Mesothelial cell of epicardium (in vitro differentiated cells): ENCODE results near the gene CACNA2D2. TPM values are rescaled to one million over a fixed set of nuclear protein-coding genes. Genes with fewer than 3 reads are reported as not detected.

ENCODE experiments used
- DNase-seq, 2 experiments: peaks; one replicate each; pipeline ENCODE4 v3.0.0; 2021; ENCODE audit warnings: low spot score in 2 of 2; ENCODE audit not compliant: unreplicated experiment in 2 of 2
- H3K27ac Mint-ChIP-seq: 2 replicates; pipeline ENCODE4 v1.8.0; 2021; ENCODE audit warnings: mixed read lengths
- H3K27me3 Mint-ChIP-seq: 2 replicates; pipeline ENCODE4 v1.8.0; 2021; ENCODE audit warnings: low read depth, mixed read lengths
- H3K36me3 Mint-ChIP-seq: 2 replicates; pipeline ENCODE4 v1.8.0; 2021; ENCODE audit warnings: mixed read lengths
- H3K4me1 Mint-ChIP-seq: 2 replicates; pipeline ENCODE4 v1.8.0; 2021; ENCODE audit warnings: mixed read lengths
- H3K4me3 Mint-ChIP-seq: 2 replicates; pipeline ENCODE4 v1.8.0; 2021; ENCODE audit warnings: mild to moderate bottlenecking, moderate library complexity, mixed read lengths
- H3K9me3 Mint-ChIP-seq: 2 replicates; pipeline ENCODE4 v1.8.0; 2021; ENCODE audit warnings: mixed read lengths
- CTCF ChIP-seq: fragments of 200-600 bp; sonication (generic); IDR thresholded peaks from one replicate; pipeline ENCODE4 v1.5.0; 2021; ENCODE audit warnings: antibody characterized with exemption; ENCODE audit not compliant: unreplicated experiment
- total RNA-seq: library from RNA; stranded (reverse); gene quantifications from 3 replicates; pipeline ENCODE4 v1.2.1, GENCODE V29; 2021

CACNA2D2 gene
- total RNA-seq, 1 donor from 2014 or later, result 10.8 TPM

GRCh38 chr3:50382722-50383121 lies 120.7 kb downstream of the CACNA2D2 start:
- DNase-seq, result no peak
- H3K4me3 Mint-ChIP-seq, result no peak overlapping the region
- H3K4me1 Mint-ChIP-seq, result peaks cover 19% of the 10 kb centered on the region
- peaks cover 7% of the 10 kb centered on the region for H3K27me3 Mint-ChIP-seq
- TF ChIP-seq CTCF, result no peak
- H3K36me3 Mint-ChIP-seq, result no peaks in the 10 kb centered on the region
- no peaks in the 10 kb centered on the region for H3K9me3 Mint-ChIP-seq
- H3K27ac Mint-ChIP-seq, result no peak overlapping the region

- H3K4me1 Mint-ChIP-seq, result peaks cover 19% of the 10 kb centered on the region
- H3K9me3 Mint-ChIP-seq, result no peaks in the 10 kb centered on the region
- no peak overlapping the region for H3K4me3 Mint-ChIP-seq
- TF ChIP-seq CTCF, result no peak
- no peak overlapping the region for H3K27ac Mint-ChIP-seq
- no peak for DNase-seq
- H3K27me3 Mint-ChIP-seq, result peaks cover 7% of the 10 kb centered on the region
- no peaks in the 10 kb centered on the region for H3K36me3 Mint-ChIP-seq
These were observed 122.1 kb downstream of the CACNA2D2 start for GRCh38 chr3:50381383-50381782.

- TF ChIP-seq CTCF, result no peak
These were observed 122.9 kb downstream of the CACNA2D2 start for GRCh38 chr3:50380405-50381085.

GRCh38 chr3:50378757-50379156 lies 124.7 kb downstream of the CACNA2D2 start:
- Mint-ChIP-seq H3K4me3 (no peak overlapping the region), H3K27ac (no peak overlapping the region)

More at GRCh38 chr3:50380405-50381085, 122.9 kb downstream of the CACNA2D2 start:
- Mint-ChIP-seq H3K4me3 (no peak overlapping the region), H3K4me1 (peaks cover 19% of the 10 kb centered on the region), H3K27ac (no peak overlapping the region), H3K27me3 (peaks cover 7% of the 10 kb centered on the region), H3K9me3 (no peaks in the 10 kb centered on the region), H3K36me3 (no peaks in the 10 kb centered on the region)
- no peak for DNase-seq

GRCh38 chr3:50378024-50378423 lies 125.4 kb downstream of the CACNA2D2 start:
- no peak for TF ChIP-seq CTCF
- Mint-ChIP-seq H3K4me3 (no peak overlapping the region), H3K27ac (no peak overlapping the region), H3K9me3 (no peaks in the 10 kb centered on the region), H3K4me1 (peaks cover 28% of the 10 kb centered on the region), H3K36me3 (no peaks in the 10 kb centered on the region), H3K27me3 (peaks cover 3% of the 10 kb centered on the region)
- no peak for DNase-seq

More at GRCh38 chr3:50378757-50379156, 124.7 kb downstream of the CACNA2D2 start:
- no peak for DNase-seq
- H3K36me3 Mint-ChIP-seq, result no peaks in the 10 kb centered on the region
- peaks cover 24% of the 10 kb centered on the region for H3K4me1 Mint-ChIP-seq
- H3K9me3 Mint-ChIP-seq, result no peaks in the 10 kb centered on the region
- no peak for TF ChIP-seq CTCF
- H3K27me3 Mint-ChIP-seq, result peaks cover 6% of the 10 kb centered on the region
